EH (cell line): Measurements from ENCODE around the gene CRB2.
"Not testable (repeated sequence)": the region's sequence is repeated elsewhere in the genome, so short reads cannot be mapped to it uniquely, and the experiment has no call there.

Experiments used
- DNase-seq: peaks from one replicate; pipeline ENCODE4 v3.0.0-alpha.2; 2015; ENCODE audit warnings: low read depth

The CRB2 gene

DNA sequence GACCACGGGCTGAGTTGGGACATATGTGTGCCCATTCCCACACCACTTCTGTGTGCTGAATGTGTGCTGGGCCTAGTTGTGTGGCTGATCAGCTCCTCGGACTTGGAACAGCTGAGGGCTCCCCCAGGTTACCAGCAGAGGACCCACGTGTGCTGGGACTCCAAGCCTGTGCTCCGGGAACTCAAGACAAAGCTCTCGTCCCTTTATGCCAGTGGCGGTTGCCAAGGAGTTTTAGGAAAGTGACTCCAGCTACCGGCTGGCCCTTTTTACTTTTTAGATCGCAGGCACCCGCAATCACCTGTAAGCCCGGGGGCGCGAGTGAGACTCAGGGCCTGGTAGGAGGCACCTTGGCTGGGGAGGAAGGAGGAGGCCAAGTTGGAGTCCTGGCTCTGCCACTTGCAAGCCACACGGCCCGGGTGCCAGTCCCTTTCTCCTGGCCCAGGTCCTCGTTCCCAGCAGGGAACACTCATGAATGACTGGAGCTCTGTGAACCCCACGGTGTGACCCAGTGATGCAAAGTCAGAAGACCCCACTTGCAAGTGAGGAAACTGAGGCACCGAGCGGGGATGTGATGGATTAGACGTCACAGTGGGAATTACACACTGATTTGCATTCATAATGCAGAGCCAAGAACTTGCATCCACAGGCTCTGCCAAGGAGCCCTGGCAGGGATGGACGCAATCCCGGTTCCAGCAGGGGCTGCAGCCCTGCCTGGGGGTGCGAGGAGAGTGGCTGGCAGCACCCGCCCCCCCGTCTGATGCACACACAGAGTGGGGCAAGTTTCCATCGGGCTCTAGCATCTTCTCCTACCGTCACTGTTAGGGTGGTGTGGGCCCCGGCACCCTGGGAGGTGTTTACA lies 26.9 kb downstream of the CRB2 start:
- no peak for DNase-seq

DNA sequence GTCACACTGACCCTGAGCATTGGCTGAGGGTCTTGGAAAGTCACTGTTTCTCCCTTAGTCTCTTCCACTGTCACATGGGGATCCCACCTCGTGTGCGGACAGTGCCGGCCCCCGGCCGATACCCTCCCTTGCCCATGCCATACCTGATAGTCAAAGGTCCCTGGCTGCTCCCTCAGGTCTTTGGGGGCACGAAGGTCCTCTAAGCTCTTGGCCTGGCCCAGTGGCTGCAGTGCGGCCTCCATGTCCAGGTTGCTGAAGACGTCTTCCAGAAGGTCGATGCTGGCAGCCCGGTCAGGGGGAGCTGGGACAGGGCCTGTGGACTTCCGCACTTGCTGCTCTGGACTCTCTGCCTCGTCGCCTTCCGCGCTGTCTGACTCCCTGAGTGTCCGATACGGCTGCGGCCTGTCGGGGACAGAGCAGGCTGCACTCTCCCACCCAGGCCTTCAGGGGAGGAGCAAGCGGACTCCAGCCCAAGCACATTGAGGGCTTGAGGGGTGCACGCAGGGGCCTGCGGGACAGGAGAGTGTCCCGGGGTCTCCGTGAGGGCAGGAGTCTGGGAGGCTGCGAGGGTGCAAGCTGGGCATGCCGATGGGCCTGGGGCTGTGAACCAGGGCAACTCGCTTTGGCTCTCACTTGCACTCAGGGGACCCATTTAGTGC lies 27.6 kb downstream of the CRB2 start:
- DNase-seq: no peak

DNA sequence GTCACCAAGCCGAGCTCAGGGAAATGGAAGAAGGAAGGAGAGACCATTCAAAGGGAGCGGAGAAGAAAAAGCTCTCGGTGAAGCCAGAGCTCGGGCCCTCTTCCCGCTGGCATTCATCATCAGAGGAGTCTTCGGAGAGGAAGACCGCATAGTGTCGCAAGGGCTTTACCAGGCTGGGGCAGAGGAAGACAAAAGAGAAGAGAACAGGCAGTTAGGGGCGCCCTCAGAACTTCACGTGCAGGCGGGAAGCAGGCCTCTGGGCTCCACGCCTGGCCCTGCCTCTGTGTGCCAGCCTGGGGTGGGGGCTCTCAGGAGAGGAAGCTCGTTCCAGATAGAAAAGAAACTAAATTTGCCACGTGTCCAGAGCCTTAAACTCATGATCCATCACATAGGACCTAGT lies 31.7 kb downstream of the CRB2 start:
- no peak for DNase-seq

DNA sequence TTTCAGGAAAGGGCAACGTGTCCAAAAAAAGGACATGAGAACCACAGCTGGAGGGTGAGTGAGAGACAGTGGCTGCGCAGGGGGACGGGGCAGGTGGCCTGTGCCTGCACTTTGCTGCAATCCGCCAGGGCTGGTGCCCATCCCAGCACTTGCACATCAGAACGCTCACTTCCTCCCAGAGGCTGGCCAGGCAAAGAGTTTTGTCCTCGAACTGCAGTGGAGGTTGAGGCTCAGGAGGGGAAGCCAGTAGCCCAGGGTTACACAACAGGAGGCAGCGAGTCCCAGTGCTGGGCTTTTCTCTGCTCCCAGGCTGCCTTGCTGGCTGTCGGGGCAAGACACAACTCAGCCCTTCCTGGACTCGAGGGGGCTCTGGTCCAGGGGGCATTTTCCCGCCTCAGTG lies 33.1 kb downstream of the CRB2 start:
- no peak for DNase-seq

DNA sequence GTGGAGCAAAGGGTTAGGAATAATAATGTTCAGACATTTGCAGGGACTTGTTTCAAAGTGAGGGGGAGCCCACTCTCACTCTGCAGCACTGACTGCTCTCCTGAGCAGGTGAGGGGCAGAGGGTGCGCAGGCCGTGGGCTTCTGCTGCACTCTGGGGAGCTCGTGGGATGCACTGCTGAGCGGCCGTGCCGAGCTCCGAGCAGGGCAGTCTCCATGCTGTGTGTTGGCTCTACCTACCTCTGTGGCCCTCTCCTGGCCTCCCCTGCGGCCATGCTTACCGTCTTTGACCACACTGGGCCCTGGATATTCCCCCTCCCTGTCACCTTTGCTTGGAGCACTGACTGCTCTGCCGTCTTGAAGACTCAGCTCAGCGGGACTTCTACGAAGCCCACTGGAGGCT lies 33.7 kb downstream of the CRB2 start:
- DNase-seq: no peak

DNA sequence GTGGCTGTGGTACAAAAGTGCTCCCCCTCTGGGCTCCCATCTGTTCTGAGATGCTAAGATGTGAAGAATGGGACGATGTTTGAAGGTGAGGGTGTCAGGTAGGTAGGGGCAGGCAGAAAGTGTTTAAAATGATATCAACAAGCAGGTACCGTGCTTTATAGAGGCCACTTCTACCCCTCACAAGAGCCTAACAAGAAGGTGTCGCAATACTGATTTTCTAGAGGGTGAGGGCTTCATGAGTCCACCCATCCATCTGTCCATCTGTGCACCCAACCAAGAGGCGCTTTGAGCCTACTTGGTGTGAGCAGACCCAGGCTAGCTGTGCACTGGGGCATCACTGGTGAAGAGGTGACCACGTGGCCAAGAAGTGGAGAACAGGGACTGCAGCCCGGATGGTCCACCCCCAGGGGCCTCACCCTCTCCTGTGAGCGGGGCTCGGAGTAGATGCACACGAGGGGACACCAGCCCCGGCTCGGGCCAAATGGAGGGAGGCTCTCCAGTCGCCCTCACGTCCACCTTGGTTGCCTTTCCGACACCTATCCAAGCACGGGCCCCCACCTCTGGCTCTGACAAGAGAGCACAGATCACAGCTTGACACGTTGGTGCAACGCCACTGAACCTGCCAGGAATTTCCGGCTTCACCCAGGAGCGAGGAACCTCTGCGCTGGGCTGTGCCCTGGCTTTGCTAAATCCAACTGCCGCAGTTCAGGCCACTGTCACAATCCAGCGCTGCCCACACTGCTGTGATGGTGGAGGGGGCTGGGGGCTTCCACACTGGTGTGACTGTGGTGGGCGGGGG lies 34.5 kb downstream of the CRB2 start:
- DNase-seq: no peak

DNA sequence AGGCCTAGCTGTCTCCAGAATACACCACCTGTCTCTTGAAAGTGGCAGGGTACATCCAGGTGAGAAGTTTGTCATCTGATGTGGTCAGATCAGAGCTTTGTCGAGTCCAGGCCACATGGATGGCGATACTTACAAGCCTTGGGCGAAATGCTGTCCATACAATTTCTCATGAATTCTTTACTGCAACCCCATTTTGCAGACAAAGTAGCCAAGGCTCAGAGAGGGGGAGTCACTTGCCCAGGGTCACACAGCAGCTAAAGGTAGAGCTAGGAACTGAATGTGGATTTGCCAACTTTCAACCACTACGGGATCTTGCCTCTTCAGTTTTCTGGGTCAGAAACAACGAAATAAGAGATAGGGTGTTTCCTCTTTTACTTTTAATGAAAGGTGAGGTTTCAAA lies 35.2 kb downstream of the CRB2 start:
- DNase-seq: no peak

DNA sequence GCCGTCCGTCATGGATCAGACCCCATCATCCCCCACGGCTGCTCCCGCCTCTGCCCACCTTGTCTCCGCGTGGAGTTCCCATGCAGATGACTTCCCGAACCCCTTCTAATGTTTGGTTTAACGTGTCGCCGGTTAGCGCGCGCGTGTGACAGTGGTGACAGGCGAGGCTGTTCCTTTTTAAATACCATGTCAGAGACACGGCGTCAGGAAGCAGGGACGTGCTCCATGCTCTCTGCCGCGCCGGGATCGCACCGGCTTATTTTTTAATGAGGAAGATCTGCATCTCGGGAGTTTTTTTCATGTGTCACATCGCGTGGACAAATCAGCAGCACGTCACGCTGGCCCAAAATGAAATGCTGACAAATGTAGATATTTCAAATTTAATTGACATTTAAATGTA lies 35.9 kb downstream of the CRB2 start:
- DNase-seq: no peak

DNA sequence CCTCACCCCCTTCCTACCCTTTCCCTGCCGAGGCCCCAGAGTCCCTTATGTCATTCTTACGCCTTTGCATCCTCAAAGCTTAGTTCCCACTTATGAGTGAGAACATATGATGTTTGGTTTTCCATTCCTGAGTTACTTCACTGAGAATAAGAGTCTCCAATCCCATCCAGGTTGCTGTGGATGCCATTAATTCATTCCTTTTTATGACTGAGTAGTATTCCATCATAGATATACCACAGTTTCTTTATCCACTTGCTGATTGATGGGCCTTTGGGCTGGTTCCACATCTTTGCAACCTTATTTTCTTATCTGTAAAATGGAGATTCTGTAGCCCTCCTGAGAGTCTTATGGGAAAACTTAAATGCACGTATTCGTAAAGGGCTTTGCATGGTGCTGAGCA lies 36.8 kb downstream of the CRB2 start:
- DNase-seq: no peak

DNA sequence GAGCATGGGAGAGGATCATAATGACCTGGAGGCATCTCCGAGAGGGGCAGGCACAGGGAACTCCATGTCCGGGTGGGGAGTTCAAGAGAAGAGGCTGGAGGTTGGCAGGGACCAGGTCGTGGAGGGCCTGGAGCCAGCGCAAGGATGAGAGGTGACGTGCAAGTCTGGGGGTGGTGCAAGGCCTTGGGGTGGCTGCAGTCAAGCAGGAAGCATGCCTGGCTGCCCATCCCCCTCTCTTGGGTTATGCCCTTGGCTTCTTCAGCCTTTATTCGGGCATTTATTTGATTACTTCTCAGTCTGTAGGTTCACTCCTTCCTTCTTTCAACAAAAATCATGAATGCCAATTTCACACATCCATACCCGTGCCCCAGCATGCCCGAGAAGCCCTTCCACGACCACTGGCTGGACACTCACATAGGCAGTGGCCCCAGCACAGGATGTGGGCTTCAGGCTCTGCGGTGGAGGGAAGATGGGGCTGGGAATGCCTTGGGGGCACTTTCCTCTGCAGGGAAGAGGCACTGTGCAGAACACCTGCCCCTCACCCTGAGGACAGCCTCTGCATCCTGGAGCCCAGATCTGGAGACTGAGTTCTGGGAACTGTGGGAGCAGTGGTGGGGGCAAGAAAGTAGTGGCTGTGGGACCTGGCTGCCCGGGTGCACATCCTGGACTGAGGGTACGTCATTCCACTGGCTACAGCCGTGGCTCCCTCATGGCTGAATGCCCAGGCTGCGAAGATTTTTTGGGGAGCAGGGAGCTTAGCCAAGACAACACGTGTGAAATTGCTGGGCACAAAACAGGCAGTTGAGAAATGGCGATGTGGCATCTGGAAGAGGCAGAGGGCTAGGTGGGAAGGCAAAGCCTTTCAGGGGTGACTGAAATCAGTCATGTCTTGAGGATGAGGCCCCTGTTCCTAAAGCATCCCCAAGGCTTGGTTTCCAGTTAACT lies 38.6 kb downstream of the CRB2 start:
- DNase-seq: no peak

DNA sequence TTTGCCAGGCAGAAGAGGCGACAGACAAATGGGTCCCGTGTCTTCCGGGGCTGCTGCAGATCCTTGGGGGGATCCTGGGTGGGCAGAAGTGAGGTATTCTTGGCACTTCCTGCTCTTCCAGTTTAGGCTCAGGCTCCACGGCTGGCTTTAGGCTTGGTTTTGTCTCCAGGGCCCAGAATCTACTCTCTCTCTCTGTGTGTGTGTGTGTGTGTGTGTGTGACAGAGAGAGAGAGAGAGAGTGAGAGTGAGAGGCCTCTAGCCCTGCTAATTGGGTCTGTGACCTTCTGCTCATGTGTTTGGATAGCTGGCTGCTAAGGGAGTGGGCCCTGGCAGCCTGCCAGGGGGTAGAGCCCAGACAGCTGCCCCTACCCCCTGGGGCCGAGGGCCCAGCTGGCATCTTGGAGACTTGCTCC lies 39.3 kb downstream of the CRB2 start:
- no peak for DNase-seq

DNA sequence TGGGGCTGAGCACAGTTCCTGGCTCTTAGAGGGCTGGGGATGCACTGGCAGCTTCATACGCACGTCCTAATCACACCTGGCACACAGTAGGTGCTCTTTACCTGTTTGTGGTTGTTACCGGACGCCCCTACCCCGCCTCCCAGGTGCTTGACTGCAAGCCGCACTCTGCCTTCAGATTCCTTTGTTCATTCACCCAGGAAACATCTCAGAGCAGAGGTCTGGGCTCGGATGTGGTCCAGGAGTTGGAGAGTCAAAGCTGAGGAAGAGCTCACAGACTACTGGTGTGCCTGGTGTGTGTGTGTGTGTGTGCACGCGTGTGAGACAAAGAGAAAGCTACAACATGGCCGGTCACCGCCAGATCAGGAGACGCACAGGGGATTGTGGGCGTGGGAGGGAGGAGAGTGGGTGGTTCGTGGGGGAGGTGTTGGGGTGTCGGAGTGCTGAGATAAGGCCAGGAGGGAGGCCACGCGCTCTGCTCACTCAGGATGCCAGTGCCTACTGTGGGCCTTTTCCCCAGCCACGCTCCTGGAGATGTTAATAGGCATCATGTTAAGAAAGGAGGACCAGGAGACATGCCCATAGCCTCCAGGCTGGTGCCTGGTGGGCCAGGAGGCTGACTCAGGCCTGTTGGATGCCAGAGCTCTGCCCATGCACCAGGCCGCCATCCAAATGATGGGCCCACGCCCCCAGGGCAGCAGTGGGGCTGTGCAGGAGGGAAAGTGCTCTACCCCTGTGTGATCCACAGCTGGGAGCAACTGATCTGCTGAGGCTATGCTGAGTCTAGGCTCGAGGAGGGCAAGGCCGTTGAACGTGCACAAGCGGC lies 39.9 kb downstream of the CRB2 start:
- DNase-seq: no peak

DNA sequence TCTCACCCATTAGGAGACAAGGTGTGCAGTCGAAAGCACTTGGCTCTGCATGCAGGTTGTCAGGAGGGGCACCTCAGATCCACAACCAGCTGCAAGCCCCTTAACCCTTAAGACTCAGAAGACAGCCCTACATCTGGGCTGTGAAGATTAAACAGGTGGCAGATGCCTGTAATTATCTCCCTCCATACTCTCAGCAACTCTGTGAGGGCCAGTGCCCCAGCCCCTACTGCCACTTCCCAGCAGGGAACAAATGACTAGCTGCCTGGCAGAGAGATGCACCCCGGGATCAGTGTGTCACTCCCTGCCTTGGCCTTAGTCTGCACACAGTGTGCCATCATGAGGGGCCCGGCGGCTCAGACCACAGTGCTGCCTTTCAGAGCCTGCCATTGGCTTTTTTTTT lies 42.0 kb downstream of the CRB2 start:
- DNase-seq: no peak

DNA sequence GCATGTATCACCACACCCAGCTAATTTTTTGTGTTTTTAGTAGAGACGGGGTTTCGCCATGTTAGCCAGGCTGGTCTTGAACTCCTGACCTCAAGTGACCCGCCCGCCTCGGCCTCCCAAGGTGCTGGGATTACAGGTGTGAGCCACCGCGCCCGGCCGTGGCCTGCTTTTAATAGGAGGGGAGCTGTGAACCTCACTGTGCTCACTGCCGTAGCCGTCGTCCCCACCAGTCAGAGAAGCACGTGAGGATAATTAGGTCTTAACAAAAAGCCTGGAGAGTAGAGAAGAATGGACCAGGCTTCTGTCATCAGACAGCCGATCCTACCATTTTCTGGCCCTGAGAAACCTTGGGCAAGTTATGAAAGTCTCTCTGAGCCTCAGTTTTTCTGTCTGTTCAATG lies 42.9 kb downstream of the CRB2 start:
- not testable (repeated sequence) for DNase-seq

DNA sequence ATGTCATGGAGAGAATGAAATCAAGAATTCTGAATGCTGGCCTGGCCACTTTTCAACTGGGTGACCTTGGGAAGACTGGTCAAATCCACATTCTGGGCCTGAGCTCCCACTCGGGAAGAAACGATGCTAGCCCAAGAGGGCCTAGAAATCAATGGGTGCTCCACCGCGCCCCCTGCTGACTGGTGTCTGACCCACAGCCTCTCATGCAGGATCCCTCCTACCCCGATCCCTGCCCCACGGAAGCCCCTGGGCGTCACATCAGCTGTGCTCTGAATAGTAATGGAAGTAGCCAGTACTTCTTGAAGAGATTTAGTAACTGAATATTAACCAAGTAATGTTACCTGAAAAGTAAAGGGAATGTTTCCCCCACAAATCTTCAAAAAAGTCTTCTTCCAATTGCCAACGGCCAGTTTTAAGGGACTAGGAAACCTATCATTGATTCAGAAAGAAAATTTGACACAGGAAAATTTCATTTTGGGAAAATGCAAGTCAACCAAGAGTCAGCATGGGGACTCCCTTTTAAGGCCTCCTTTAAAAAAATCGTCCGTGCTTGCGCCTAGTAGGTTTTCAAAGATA lies 43.9 kb downstream of the CRB2 start:
- DNase-seq: no peak

DNA sequence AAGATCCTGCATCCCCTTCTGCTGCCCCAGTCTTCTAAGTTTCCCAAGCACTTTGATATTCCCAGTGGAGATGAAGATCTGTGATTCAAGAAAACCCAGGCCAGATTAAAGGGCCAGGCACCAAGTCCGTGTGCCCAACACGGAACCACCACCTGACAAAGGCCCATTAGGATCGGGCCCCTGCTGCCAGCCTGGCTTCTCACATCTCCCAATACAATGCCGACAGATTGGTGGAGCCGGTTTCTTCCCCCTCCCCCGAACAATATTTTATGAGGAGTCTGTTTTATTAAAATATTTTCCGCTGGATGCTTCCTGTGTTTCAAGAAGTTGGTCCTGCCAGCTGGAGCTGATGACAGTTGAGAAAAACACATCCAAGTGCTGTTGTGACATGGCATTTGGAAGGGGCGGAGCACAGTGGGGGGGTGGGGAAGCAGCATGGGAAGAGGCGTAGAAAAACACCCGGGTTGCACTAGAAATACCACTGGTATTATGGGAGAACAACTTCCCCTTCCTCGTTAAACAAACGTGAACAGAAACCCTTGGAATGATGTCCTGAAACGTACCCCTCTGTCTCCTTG lies 45.0 kb downstream of the CRB2 start:
- no peak for DNase-seq

DNA sequence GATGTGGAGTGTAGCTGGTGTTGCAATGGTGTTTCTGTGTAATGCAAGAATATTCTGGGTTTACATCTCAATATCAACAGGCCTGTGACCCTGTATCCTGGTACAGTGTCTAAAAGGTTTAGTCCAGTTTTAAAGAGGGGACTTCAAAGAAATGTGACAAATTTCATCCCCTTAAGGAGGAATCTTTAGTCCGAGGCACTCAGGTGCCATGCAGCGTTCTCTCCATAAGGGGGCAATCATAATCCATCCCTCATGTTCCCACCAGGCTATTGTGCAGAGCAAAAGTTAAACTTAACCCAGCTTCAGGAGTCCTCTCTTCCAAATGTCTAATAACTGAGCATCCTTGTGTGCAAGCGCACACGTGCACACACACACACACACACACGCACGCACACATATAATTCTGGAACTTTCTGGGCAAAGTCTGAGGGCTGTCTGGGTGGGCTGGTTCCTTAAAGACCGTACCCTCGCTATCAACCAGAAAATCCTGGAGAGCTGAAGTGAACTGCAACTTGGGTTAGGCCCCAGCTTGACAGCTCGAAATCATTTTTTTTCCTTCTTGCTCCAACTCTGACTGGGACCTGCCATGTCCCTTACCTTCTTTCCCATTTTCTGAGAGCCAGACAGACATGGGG lies 46.0 kb downstream of the CRB2 start:
- DNase-seq: peak; percentile 55

DNA sequence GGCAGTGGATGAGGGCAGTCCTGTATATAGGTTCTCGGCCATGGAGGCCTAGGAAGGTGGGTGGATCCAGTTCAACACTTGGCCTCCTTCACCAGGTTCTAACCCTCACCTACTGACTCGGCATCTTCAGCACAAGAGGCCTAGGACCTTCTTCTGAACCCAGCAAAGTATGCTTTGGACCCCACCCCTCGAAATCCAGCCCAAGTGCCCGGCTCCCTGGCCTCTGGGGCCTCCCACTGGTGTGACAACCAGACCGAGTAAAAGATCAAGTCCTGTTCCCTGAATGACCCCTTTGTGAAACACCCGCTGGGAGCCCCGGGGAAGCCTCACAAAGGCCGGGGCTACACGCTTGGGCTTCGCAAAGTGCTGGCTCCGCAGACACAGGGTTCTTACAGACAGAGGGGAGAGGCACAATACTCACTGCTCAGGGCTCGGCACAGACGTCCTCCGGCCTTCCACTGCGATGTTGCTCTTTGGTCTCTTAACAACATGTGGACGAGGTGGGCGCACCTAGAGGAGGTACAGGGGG lies 47.0 kb downstream of the CRB2 start:
- no peak for DNase-seq

DNA sequence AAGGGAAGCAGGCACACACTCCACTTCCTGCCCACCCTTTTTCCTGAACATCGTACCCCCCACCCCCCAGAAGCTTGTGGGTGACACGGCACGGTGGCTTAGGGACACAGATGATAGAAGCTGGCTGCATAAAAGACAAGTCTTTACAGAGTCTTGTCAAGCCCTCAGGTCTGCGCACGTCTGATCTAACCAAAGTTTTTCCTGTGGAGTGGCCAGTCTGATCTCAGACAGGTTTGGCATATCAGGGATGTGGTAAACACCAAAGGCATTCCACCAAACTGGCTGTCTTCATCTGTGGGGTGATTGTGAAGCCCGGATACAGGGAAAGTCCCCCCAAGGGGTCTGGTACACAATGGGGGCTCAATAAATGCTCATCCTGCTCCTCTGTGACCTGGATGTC lies 50.0 kb downstream of the CRB2 start:
- no peak for DNase-seq
